GM19240 (cell line): ENCODE data around the gene PRAMEF12.
"Not testable (repeated sequence)": the region's sequence is repeated elsewhere in the genome, so short reads cannot be mapped to it uniquely, and the experiment has no call there.

Experiments
- DNase-seq: peaks from one replicate; pipeline ENCODE4 v3.0.0; 2011; ENCODE audit warnings: low spot score; ENCODE audit not compliant: insufficient read length

The PRAMEF12 gene

GRCh38 chr1:12770620-12771019 is 2.9 kb upstream of the PRAMEF12 start:
- DNase-seq = no peak

DNA sequence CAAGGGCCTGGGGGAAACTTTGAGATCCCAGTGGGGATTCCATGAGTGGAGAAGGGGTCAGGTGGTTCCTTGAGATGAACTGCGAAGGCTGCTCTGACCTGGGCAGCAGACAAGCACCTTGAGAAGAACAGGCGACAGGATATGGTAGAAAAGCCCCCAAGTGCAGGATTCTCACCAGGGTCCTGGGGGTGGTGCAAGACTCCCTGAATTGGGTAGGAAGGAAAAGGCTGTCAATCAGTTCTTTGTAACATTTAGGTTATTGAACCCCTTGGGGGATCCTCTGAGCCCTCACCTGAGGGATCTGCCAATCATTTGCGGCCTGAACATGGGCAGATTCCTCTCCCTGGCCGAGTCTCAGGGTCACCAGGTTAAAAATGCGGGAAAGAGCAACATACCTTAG is 2.4 kb upstream of the PRAMEF12 start:
- no peak for DNase-seq

DNA sequence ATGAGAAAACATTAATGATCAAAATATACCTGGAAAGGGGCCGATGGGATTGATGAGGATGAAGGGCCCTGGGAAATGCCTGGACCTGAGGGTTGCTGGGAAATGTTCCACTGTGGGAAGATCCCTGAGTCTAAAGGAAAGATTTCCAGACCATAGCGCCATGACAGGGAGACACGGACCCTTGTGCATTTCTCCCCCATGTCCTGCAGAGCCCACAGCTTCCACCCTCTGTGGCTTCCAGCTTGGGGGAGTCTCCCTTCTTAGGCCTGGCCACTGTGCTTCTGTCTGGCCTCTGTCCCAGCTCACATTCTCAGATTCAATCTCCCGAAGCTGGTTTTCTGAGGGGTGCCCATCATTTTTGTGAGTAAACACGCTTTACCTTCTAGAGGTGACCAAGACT is 1.0 kb upstream of the PRAMEF12 start:
- DNase-seq = no peak

GRCh38 chr1:12774801-12775345 is 1.3 kb downstream of the PRAMEF12 start:
- DNase-seq = no peak

- DNase-seq = no peak
These were observed 1.9 kb downstream of the PRAMEF12 start for GRCh38 chr1:12775443-12775842.

DNA sequence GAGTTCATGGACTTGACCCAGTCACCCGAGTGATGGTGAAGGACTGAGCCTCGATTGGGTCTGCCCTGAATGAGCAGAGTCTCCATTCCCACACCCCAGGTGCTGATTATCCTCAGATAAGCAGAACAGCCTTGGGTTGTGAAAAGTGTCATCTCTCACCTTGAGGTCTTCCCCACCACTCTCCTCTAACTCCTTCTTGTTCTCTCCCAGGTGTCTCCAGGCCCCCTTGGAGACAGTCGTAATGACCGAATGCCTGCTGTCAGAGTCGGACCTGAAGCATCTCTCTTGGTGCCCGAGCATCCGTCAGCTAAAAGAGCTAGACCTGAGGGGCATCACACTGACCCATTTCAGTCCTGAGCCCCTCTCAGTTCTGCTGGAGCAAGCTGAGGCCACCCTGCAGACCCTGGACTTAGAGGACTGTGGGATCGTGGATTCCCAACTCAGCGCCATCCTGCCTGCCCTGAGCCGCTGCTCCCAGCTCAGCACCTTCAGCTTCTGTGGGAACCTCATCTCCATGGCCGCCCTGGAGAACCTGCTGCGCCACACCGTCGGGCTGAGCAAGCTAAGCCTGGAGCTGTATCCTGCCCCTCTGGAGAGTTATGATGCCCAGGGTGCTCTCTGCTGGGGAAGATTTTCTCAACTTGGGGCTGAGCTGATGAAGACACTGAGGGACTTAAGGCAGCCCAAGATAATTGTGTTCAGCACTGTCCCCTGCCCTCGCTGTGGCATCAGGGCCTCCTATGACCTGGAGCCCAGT is 3.4 kb downstream of the PRAMEF12 start:
- DNase-seq = no peak

GRCh38 chr1:12778061-12778460 is 4.5 kb downstream of the PRAMEF12 start:
- no peak for DNase-seq

GRCh38 chr1:12778907-12779306 is 5.4 kb downstream of the PRAMEF12 start:
- no peak for DNase-seq

GRCh38 chr1:12781488-12781887 is 8.0 kb downstream of the PRAMEF12 start:
- not testable (repeated sequence) for DNase-seq

- not testable (repeated sequence) for DNase-seq
These were observed 10.2 kb downstream of the PRAMEF12 start for GRCh38 chr1:12783783-12784182.

GRCh38 chr1:12784729-12785128 is 11.2 kb downstream of the PRAMEF12 start:
- DNase-seq = not testable (repeated sequence)

DNA sequence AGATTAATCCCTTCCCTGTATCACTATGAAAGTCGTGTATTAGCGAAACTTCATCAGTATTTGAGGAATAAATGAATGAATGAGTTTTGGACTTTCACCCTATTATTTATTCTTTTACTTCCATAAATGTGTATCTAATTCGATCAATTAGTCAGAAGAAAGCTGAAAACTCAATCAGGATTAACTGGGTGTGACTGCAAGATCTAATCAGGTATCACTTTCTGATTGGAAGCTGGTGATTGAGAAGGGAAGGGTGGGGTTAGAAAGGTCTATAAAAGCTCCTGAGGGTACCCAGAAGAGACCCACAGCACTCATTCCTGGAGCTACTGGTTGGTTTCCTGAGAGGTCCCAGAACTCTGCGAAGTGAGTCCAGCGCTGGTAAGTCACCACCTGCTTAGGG is 17.6 kb downstream of the PRAMEF12 start, which contains the start of gene PRAMEF1:
Gene PRAMEF1, plus strand, starts transcription at position 301 of the 400 bp plus-strand sequence. CDS start 1,831 bp downstream, outside the sequence.
- DNase-seq = not testable (repeated sequence)

DNA sequence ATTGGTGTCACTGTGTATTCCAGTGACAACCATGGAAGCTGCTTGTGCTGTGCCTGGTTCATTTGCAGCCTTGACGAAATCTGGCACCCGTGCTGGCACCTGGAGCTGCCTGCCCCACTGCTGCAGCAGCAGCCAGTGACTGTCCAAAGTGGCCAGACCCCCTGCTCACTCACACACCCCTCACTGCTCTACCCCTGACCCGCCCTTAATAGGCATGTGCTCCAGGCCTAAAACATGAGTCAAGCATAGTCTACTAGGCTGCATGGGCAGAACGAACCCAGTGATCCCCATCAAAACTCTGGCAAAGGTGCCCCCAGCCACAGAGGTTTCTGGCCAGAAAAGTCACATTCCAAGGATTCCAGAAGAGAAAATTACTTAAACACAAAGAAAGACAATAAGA is 25.4 kb downstream of the PRAMEF12 start:
- DNase-seq = no peak

DNA sequence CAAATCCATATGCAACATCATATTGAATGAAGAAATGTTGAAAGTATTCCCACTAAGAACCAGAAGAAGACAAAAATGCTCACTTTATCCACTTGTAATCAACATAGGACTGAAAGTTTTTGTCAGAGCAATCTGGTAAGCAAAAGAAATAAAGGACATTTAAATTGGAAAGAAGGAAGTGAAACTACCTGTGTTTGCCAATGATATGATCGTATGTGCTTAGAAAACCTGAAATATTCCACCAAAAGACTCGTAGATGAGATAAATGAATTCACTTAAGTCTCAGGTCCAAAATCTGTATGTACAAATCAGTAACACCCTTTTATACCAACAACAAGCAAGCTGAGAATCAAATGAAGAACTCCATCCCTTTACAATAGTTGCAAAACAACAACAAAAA is 26.2 kb downstream of the PRAMEF12 start:
- no peak for DNase-seq

DNA sequence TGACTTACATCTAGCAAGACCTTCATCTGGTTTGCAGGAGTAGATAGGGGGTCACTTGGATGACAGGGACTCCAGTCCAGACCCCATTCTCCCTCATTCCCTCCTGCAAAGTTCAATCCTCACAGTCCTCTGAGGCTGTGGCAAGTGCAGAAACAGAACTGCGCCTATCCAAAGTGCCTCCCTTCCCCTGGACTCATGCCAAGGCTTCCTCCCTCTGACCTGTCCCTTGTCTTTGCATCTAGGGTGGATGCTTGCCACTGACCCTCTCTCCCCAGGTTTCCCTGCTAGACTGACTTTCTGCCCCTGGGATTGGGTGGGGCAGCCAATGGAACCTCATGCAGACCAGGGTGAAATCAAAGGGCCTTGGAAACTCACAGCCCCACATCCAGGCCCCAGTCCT is 36.4 kb downstream of the PRAMEF12 start:
- no peak for DNase-seq

- DNase-seq = no peak
These were observed 37.3 kb downstream of the PRAMEF12 start for GRCh38 chr1:12810691-12811408.

GRCh38 chr1:12811409-12811784 is 37.9 kb downstream of the PRAMEF12 start:
- no peak for DNase-seq

DNA sequence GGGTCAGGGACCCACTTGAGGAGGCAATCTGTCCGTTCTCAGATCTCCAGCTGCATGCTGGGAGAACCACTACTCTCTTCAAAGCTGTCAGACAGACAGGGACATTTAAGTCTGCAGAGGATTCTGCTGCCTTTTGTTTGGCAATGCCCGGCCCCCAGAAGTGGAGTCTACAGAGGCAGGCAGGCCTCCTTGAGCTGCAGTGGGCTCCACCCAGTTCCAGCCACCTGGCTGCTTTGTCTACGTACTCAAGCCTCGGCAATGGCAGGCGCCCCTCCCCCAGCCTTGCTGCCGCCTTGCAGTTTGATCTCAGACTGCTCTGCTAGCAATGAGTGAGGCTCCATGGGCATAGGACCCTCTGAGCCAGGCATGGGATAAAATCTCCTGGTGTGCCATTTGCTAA is 45.5 kb downstream of the PRAMEF12 start:
- DNase-seq = not testable (repeated sequence)
